GM23338 (cell line): ENCODE results near the gene C11orf24. TPM values are rescaled to one million over a fixed set of nuclear protein-coding genes. Genes with fewer than 3 reads are reported as not detected.
A peak's percentile ranks its signal among the peaks of the same experiment; 100 is the strongest.

Source experiments
- ATAC-seq: fragments of 200-7000 bp; cut with Tn5 transposase; 3 replicates; pipeline ENCODE4 v1.9.1; 2020
- DNase-seq: peaks from one replicate; pipeline ENCODE4 v3.0.0-alpha.2; 2015; ENCODE audit warnings: low spot score
- H2AFZ ChIP-seq: fragments of 200-600 bp; sonication (generic); 2 replicates; pipeline ENCODE4 v1.8.0; 2016; ENCODE audit warnings: antibody characterized with exemption, mild to moderate bottlenecking, moderate library complexity
- H3F3A ChIP-seq: fragments of 200-600 bp; sonication (generic); replicated peaks from 2 replicates; pipeline ENCODE4 v1.8.0; 2017; ENCODE audit warnings: antibody characterized with exemption, mixed run types, low read depth
- H3K27ac ChIP-seq: fragments of 200-600 bp; sonication (generic); 2 replicates; pipeline ENCODE4 v1.6.1; 2016; ENCODE audit warnings: low read depth
- H3K27me3 ChIP-seq: fragments of 200-600 bp; sonication (generic); 2 replicates; pipeline ENCODE4 v1.8.0; 2016; ENCODE audit warnings: mild to moderate bottlenecking, mixed run types, moderate library complexity; ENCODE audit not compliant: insufficient read depth
- H3K36me3 ChIP-seq: fragments of 200-600 bp; sonication (generic); 2 replicates; pipeline ENCODE4 v1.8.0; 2016; ENCODE audit warnings: mild to moderate bottlenecking; ENCODE audit not compliant: insufficient read depth
- H3K4me1 ChIP-seq: fragments of 200-600 bp; sonication (generic); 2 replicates; pipeline ENCODE4 v1.8.0; 2016; ENCODE audit warnings: mild to moderate bottlenecking, moderate library complexity; ENCODE audit not compliant: insufficient read depth
- H3K4me2 ChIP-seq: fragments of 200-600 bp; sonication (generic); 2 replicates; pipeline ENCODE4 v1.7.1; 2017; ENCODE audit warnings: mixed run types
- H3K4me3 ChIP-seq: fragments of 200-600 bp; sonication (generic); 2 replicates; pipeline ENCODE4 v1.6.1; 2016; ENCODE audit warnings: mixed run types
- H3K79me2 ChIP-seq: fragments of 200-600 bp; sonication (generic); replicated peaks from 2 replicates; pipeline ENCODE4 v1.8.0; 2017; ENCODE audit warnings: mild to moderate bottlenecking; ENCODE audit not compliant: insufficient read depth
- H3K9me2 ChIP-seq: fragments of 200-600 bp; sonication (generic); 2 replicates; pipeline ENCODE4 v1.8.0; 2017; ENCODE audit not compliant: insufficient read depth
- H4K20me1 ChIP-seq: fragments of 200-600 bp; sonication (generic); replicated peaks from 2 replicates; pipeline ENCODE4 v1.8.0; 2017; ENCODE audit warnings: mild to moderate bottlenecking; ENCODE audit not compliant: insufficient read depth
- H3K27ac Mint-ChIP-seq: 2 replicates; pipeline ENCODE4 v1.8.0; 2020; ENCODE audit warnings: inconsistent platforms, mild to moderate bottlenecking, moderate library complexity, mixed read lengths
- H3K27me3 Mint-ChIP-seq: 3 replicates; pipeline ENCODE4 v1.8.0; 2022; ENCODE audit warnings: low read depth, mild to moderate bottlenecking, moderate library complexity, mixed read lengths, inconsistent platforms; ENCODE audit not compliant: insufficient read depth, poor library complexity
- H3K36me3 Mint-ChIP-seq: 3 replicates; pipeline ENCODE4 v1.8.0; 2021; ENCODE audit warnings: low read depth, mild to moderate bottlenecking, inconsistent platforms, moderate library complexity, mixed read lengths
- H3K4me1 Mint-ChIP-seq: 3 replicates; pipeline ENCODE4 v1.8.0; 2020; ENCODE audit warnings: mild to moderate bottlenecking, inconsistent platforms, mixed read lengths
- H3K4me3 Mint-ChIP-seq: 3 replicates; pipeline ENCODE4 v1.8.0; 2021; ENCODE audit warnings: moderate library complexity, mild to moderate bottlenecking, inconsistent platforms, mixed read lengths
- H3K9me3 Mint-ChIP-seq: 3 replicates; pipeline ENCODE4 v1.8.0; 2020; ENCODE audit warnings: moderate library complexity, mild to moderate bottlenecking, inconsistent platforms, mixed read lengths
- CREB1 ChIP-seq: fragments of 250-450 bp; sonication (Bioruptor Pico); IDR thresholded peaks from 2 replicates; pipeline ENCODE4 v1.5.0; 2020; ENCODE audit warnings: low read depth, mild to moderate bottlenecking, moderate library complexity
- CTCF ChIP-seq, 2 experiments: fragments of 200-600 bp in 1 of 2; sonication (generic) in 1 of 2; conservative IDR thresholded peaks; 2 replicates each; pipeline versions ENCODE4 v1.5.1 to v1.6.1; 2016 to 2017; ENCODE audit warnings: antibody characterized with exemption in 2 of 2, low read depth in 2 of 2, mild to moderate bottlenecking in 2 of 2, moderate library complexity in 1 of 2
- ETS1 ChIP-seq: IDR thresholded peaks from 2 replicates; pipeline ENCODE4 v1.6.1; 2016; ENCODE audit warnings: antibody characterized with exemption
- EZH2 ChIP-seq: fragments of 200-600 bp; sonication (generic); IDR thresholded peaks from one replicate; pipeline ENCODE4 v1.8.0; 2017; ENCODE audit warnings: antibody characterized with exemption, mild to moderate bottlenecking, low read depth; ENCODE audit not compliant: unreplicated experiment
- EZH2phosphoT487 ChIP-seq: fragments of 200-600 bp; sonication (generic); IDR thresholded peaks from one replicate; pipeline ENCODE4 v1.8.1; 2018; ENCODE audit warnings: antibody characterized with exemption; ENCODE audit not compliant: unreplicated experiment
- JUNB ChIP-seq: IDR thresholded peaks from one replicate; pipeline ENCODE4 v1.6.1; 2016; ENCODE audit warnings: antibody characterized with exemption; ENCODE audit not compliant: unreplicated experiment
- NANOG ChIP-seq: IDR thresholded peaks from 2 replicates; pipeline ENCODE4 v1.6.1; 2016; ENCODE audit warnings: antibody characterized with exemption, borderline replicate concordance
- POLR2AphosphoS5 ChIP-seq: IDR thresholded peaks from 2 replicates; pipeline ENCODE4 v1.6.1; 2016; ENCODE audit warnings: antibody characterized with exemption, low read depth
- REST ChIP-seq: IDR thresholded peaks from one replicate; pipeline ENCODE4 v1.6.1; 2018; ENCODE audit warnings: antibody characterized with exemption; ENCODE audit not compliant: unreplicated experiment
- STAT1 ChIP-seq: IDR thresholded peaks from one replicate; pipeline ENCODE4 v1.6.1; 2016; ENCODE audit warnings: antibody characterized with exemption; ENCODE audit not compliant: unreplicated experiment
- ZNF114 ChIP-seq: fragments of 250-450 bp; sonication (Bioruptor Pico); IDR thresholded peaks from 2 replicates; pipeline ENCODE4 v1.5.0; 2020; ENCODE audit warnings: mild to moderate bottlenecking, moderate library complexity
- ZNF331 ChIP-seq: fragments of 250-450 bp; sonication (Bioruptor Pico); IDR thresholded peaks from 2 replicates; pipeline ENCODE4 v1.5.0; 2020; ENCODE audit warnings: low read depth, mild to moderate bottlenecking, moderate library complexity
- ZNF462 ChIP-seq: fragments of 250-450 bp; sonication (Bioruptor Pico); IDR thresholded peaks from 2 replicates; pipeline ENCODE4 v1.5.0; 2020; ENCODE audit warnings: mild to moderate bottlenecking, moderate library complexity
- polyA plus RNA-seq: library from polyadenylated mRNA; unstranded; fragments of >200 nt; fragmentation: Nextera tagmentation; extraction: Ambion mirVana; gene quantifications from 2 replicates; pipeline ENCODE4 v1.2.1, GENCODE V29; 2016
- total RNA-seq: library from RNA; depleted of rRNA; stranded (reverse); fragments of >200 nt; shearing (Covaris generic); gene quantifications from 2 replicates; pipeline ENCODE4 v1.2.3, GENCODE V29; 2014

Gene C11orf24
- total and polyA plus RNA-seq, 2 experiments from 2014 or later: 49.8 to 57.5 TPM

- DNase-seq (peak; percentile 65), ATAC-seq (peak; percentile 28)
- peaks cover 47% of the 10 kb centered on the region for H3K4me1 ChIP-seq
- H3K36me3 Mint-ChIP-seq: peaks cover 6% of the 10 kb centered on the region; the same call in 1 of the 3 replicates
- peak overlapping the region; percentile 87 for H3K4me2 ChIP-seq
- H3K36me3 ChIP-seq: no peaks in the 10 kb centered on the region
- H3K27ac Mint-ChIP-seq: peak overlapping the region; percentile 74
- H3K9me3 Mint-ChIP-seq: peaks cover 4% of the 10 kb centered on the region; the same call in 1 of the 3 replicates
- peak overlapping the region; percentile 92 for H3K4me3 Mint-ChIP-seq
- TF ChIP-seq POLR2AphosphoS5 (no peak), ZNF114 (no peak), STAT1 (no peak), ETS1 (no peak), EZH2 (no peak), CREB1 (CRISPR knock-in tag) (no peak), CTCF (conservative IDR thresholded peaks at IDR 0.05; ENCODE audit: low read depth in 2 of 2) (no peak), NANOG (no peak), REST (no peak), EZH2phosphoT487 (no peak), JUNB (no peak), ZNF462 (no peak), ZNF331 (CRISPR knock-in tag) (no peak)
- H3K27me3 Mint-ChIP-seq: peaks cover 23% of the 10 kb centered on the region
- peaks cover 12% of the 10 kb centered on the region; the same call in 1 of the 2 replicates for H3K27me3 ChIP-seq
- peak overlapping the region; percentile 32; the same call in 1 of the 2 replicates for H2AFZ ChIP-seq
- H3K4me1 Mint-ChIP-seq: peaks cover 55% of the 10 kb centered on the region
- peak overlapping the region; percentile 79 for H3K27ac ChIP-seq
- H3K4me3 ChIP-seq: peak overlapping the region; percentile 83
- peaks cover 56% of the 10 kb centered on the region for H3K79me2 ChIP-seq
- H3K9me2 ChIP-seq: no peaks in the 10 kb centered on the region
- no peaks in the 10 kb centered on the region; the same call in 1 of the 2 replicates for H4K20me1 ChIP-seq
- H3F3A ChIP-seq: peaks cover 17% of the 10 kb centered on the region
Observed at GRCh38 chr11:68313574-68314202, 41.9 kb upstream of the C11orf24 start.
